RWPE2 (cell line): Measurements from ENCODE around the gene MKNK2.

ENCODE experiments used
- ATAC-seq: fragments of 200-7000 bp; cut with Tn5 transposase; 3 replicates; pipeline ENCODE4 v1.9.1; 2021; ENCODE audit warnings: low read depth
- DNase-seq: peaks from one replicate; pipeline ENCODE4 v3.0.0-alpha.2; 2020; ENCODE audit warnings: low spot score
- H3K27ac ChIP-seq: fragments of 450-650 bp; 2 replicates; pipeline ENCODE4 v1.5.1; 2017; ENCODE audit warnings: mild to moderate bottlenecking; ENCODE audit not compliant: poor library complexity, severe bottlenecking
- H3K27me3 ChIP-seq: fragments of 250-450 bp; sonication (Bioruptor Pico); 2 replicates; pipeline ENCODE4 v1.5.1; 2021; ENCODE audit warnings: mild to moderate bottlenecking, moderate library complexity; ENCODE audit not compliant: insufficient read depth, poor library complexity, severe bottlenecking
- H3K36me3 ChIP-seq: fragments of 250-450 bp; sonication (Bioruptor Pico); 2 replicates; pipeline ENCODE4 v1.5.1; 2020; ENCODE audit warnings: low read depth, mild to moderate bottlenecking, moderate library complexity
- H3K4me1 ChIP-seq: fragments of 250-450 bp; sonication (Bioruptor Pico); 2 replicates; pipeline ENCODE4 v1.5.1; 2021; ENCODE audit warnings: mild to moderate bottlenecking, moderate library complexity; ENCODE audit not compliant: insufficient read depth, poor library complexity, severe bottlenecking
- H3K4me3 ChIP-seq: fragments of 250-450 bp; sonication (Bioruptor Pico); 2 replicates; pipeline ENCODE4 v1.5.1; 2021; ENCODE audit warnings: mild to moderate bottlenecking, moderate library complexity; ENCODE audit not compliant: severe bottlenecking
- H3K9me3 ChIP-seq: fragments of 250-450 bp; sonication (Bioruptor Pico); 2 replicates; pipeline ENCODE4 v1.5.1; 2021; ENCODE audit warnings: mild to moderate bottlenecking, moderate library complexity; ENCODE audit not compliant: severe bottlenecking
- CTCF ChIP-seq: fragments of 450-650 bp; IDR thresholded peaks from one replicate; pipeline ENCODE4 v1.5.1; 2017; ENCODE audit warnings: mild to moderate bottlenecking, moderate library complexity; ENCODE audit not compliant: poor library complexity, severe bottlenecking

The MKNK2 gene

GRCh38 chr19:2056837-2057192, 5.8 kb upstream of the MKNK2 start:
- DNase-seq (no peak), ATAC-seq (no peak)
- Histone ChIP-seq H3K27ac (peak overlapping the region; percentile 97), H3K4me3 (no peak overlapping the region), H3K27me3 (no peaks in the 10 kb centered on the region), H3K9me3 (no peaks in the 10 kb centered on the region), H3K36me3 (no peaks in the 10 kb centered on the region), H3K4me1 (peaks cover 49% of the 10 kb centered on the region)
- TF ChIP-seq CTCF: no peak

- ATAC-seq (peak; percentile 30), DNase-seq (no peak)
- H3K27me3 ChIP-seq: no peaks in the 10 kb centered on the region
- no peaks in the 10 kb centered on the region for H3K36me3 ChIP-seq
- peak; percentile 22 for TF ChIP-seq CTCF
- peak overlapping the region; percentile 97 for H3K27ac ChIP-seq
- peaks cover 52% of the 10 kb centered on the region for H3K4me1 ChIP-seq
- peak overlapping the region; percentile 21 for H3K4me3 ChIP-seq
- H3K9me3 ChIP-seq: no peaks in the 10 kb centered on the region
Observed at GRCh38 chr19:2055931-2056836, 5.1 kb upstream of the MKNK2 start.

GRCh38 chr19:2054763-2055162, 3.7 kb upstream of the MKNK2 start:
- Histone ChIP-seq H3K36me3 (peaks cover 8% of the 10 kb centered on the region), H3K27ac (peak overlapping the region; percentile 97), H3K27me3 (no peaks in the 10 kb centered on the region), H3K4me3 (no peak overlapping the region), H3K9me3 (no peaks in the 10 kb centered on the region), H3K4me1 (peaks cover 40% of the 10 kb centered on the region)
- ATAC-seq (no peak), DNase-seq (no peak)
- TF ChIP-seq CTCF: no peak

- Histone ChIP-seq H3K27me3 (no peaks in the 10 kb centered on the region), H3K36me3 (peaks cover 18% of the 10 kb centered on the region), H3K4me1 (peaks cover 34% of the 10 kb centered on the region), H3K4me3 (no peak overlapping the region), H3K27ac (peak overlapping the region; percentile 97), H3K9me3 (no peaks in the 10 kb centered on the region)
- TF ChIP-seq CTCF: no peak
- ATAC-seq (no peak), DNase-seq (peak; percentile 52)
Observed at GRCh38 chr19:2053601-2054389, 2.8 kb upstream of the MKNK2 start.
